Right ventricle myocardium superior (tissue), 1 donor: ENCODE data around the gene MOSPD3. TPM values are rescaled to one million over a fixed set of nuclear protein-coding genes. Genes with fewer than 3 reads are reported as not detected.
A peak's percentile ranks its signal among the peaks of the same experiment; 100 is the strongest.

Source experiments
- ATAC-seq: fragments of 200-7000 bp; cut with Tn5 transposase; one replicate; pipeline ENCODE4 v1.9.1; 2020; ENCODE audit warnings: mild to moderate bottlenecking; ENCODE audit not compliant: poor library complexity
- DNase-seq: peaks from one replicate; pipeline ENCODE4 v3.0.0-alpha.2; 2020
- intact Hi-C: fragments of 100-400 bp; cut with DNase I; formaldehyde crosslinking; loops from one replicate; pipeline ENCODE4 v1.11.2; 2022
- total RNA-seq: library from RNA; stranded (reverse); fragmentation: NEBNext Ultra II Directional; extraction: Animal tissue kit (Norgen Biotek cat#: 25700); gene quantifications from one replicate; pipeline ENCODE4 v1.2.1, GENCODE V29; 2021
- donor health status: DM: no; HTN: yes; CAD: no; lungs with severe emphysema.

MOSPD3 gene
- total RNA-seq, 1 donor from 2014 or later, result 9.3 TPM

DNA sequence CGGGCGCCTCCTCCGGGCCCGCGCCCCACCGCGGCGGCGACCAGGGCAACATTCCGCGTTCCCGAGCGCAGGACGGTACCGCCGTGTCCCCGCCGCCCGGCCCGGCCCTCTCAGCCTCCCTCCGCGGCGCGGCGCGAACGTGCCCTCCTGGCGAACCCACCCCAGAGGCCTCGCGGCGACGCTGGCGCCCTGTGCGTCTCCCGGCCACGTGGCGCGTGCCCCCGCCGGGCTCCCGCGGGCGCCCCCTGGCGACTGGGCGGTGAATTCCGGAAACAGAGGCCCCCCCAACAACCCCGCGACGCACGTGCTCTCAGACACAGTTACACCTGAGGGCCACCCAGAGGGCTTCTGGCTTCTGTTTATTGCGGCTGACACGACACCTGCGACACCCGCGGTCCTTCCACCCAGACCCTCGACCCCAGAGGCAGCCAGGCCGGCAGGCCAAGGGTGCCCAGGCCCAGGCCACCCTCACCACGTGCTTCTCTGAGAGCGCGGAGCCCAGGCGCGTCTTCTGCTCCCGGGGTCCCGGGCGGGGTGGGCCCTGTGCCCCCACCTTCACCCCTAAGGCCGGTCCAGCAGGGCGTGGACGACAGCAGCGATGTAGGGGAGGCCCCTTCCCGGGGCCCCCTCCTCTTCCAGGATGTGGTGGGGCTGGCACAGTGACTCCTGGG lies 38.5 kb upstream of the MOSPD3 start, which contains the start of gene SAP25:
Gene SAP25 (minus strand): TSS at position 210 of the 671 bp plus-strand sequence. CDS start 158 bp downstream, at position 52.
- no peak for ATAC-seq
- intact Hi-C loops, result no loop called here
- DNase-seq, result no peak

DNA sequence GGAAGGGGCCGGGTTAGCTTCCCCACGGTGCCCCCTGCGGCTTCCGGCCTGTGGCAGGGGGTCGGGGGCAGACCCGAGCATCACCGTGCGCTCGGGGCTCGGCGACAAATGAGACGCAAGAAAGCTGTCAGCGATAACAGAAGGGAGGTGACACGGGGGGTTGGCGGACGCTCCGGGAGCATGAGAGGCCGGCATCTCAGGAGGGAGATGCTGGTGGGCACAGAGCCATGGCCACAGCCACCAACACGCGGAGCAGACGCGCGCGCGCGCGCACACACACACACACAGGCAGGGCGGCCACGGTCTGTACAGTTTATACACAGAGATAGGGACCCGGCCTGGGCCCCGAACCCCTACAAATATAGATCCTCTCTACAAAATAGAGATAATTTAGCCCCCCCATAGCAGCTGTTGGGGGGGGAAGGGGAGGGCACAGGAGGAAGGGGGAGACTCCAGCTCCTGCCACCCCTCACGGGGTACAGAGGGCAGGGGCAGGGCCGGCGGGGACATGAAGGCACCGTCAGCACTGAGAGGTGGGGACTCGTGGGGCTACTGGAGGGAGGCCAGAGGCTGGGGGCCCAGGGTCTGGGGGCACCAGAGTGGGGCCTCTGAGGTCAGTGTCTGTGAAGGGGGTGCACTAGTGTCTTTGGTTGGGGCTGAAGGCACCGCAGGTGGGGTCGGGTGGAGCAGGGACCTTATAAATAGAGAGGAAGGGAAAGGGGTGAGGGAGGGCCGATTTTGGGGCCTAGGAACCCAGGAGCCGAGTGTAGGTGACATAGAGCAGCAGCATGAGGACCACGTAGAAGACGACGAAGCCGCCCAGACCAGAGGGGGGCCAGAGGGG lies 37.8 kb upstream of the MOSPD3 start:
- DNase-seq (peak; percentile 42), ATAC-seq (no peak)
- intact Hi-C loops, result no loop called here

- DNase-seq (peak; percentile 35), ATAC-seq (no peak)
- intact Hi-C loops, result no loop called here
Measured at GRCh38 chr7:100575206-100575631, 37.1 kb upstream of the MOSPD3 start.

DNA sequence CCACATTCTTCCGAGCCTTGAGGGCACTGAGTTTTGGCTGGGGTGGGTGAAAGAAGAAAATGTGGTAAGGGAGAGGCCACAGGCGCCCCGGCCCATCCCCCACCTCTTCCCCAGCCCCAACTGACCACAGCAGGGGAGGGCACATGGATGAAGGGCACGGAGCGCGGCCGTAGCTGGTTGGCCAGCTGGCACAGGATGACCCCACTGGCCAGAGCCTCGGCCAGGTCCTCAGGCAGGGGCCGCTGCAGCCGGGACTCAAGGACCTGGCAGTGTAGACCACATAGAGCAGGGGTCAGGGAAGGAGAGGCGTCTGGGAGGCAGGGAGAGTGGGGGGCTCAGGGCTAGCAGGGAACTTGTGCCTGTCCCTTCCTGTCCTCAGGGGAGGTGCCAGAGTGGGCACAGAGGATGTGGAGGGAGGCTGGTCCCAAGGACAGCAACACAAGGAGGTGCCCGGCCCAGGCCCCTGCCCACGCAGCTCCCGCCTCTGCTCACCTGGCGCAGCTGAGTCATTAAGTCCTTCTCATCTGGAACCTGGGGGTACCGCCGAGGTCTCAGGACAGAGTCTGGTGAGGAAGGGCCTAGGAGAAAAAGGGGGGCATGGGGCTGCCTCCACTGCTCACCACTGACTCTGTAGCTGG lies 36.5 kb upstream of the MOSPD3 start:
- intact Hi-C loops, result no loop called here
- DNase-seq, result peak; percentile 31
- ATAC-seq, result no peak

DNA sequence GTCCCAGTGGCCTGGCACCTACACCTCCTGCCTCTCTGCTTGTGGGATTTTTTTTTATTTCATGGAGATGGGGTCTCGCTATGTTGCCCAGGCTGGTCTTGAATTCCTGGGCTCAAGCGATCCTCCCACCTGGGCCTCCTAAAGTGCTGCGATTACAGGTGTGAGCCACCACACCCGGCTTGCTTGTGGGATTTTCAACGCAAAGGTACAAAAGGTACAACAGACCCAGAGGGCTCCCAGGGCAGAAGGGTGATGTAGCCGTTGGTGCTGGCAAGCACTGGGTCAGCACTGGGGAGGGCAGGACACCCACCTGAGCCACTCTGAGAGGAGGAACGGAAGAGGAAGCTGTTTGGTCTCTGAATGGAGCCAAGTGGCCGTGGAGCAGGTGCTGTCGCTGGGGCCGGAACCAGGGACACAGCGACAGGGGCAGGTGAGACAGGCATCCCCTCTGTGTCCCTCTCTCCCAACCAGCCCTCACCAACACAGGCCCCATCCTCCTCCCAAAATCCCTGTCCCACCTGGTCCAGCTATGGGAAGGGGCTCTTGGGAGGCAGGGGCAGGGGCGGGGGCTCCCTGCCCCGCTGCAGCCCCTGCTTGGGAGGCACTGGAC lies 35.9 kb upstream of the MOSPD3 start:
- no peak for ATAC-seq
- no peak for DNase-seq
- intact Hi-C loops, result no loop called here

DNA sequence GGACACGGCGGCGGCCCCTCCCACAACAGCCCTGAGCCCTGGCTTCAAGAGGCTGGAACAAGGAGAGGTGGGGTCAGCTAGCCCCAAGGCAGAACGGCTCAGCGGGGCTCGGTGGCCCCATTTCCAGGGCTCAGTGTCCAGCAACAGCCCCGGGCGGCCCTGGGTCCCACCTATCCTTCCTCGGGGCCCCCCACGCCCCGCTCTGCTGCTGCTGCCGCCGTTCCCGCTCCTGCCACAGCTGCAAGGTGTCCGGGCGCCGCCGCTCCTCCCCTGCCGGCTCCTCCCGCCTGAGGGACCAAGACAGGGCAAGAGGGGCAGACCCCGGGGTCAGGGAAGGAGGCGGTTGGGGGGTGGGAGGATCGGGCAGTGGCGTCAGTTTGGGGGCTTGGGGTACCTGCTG lies 35.2 kb upstream of the MOSPD3 start:
- DNase-seq, result peak; percentile 35
- intact Hi-C loops, result no loop called here
- no peak for ATAC-seq

- DNase-seq (peak; percentile 35), ATAC-seq (no peak)
- intact Hi-C loops, result no loop called here
Measured at GRCh38 chr7:100577507-100577906, 34.8 kb upstream of the MOSPD3 start.

- intact Hi-C loops, result no loop called here
- ATAC-seq (no peak), DNase-seq (peak; percentile 33)
Measured at GRCh38 chr7:100578246-100579183, 33.8 kb upstream of the MOSPD3 start.

DNA sequence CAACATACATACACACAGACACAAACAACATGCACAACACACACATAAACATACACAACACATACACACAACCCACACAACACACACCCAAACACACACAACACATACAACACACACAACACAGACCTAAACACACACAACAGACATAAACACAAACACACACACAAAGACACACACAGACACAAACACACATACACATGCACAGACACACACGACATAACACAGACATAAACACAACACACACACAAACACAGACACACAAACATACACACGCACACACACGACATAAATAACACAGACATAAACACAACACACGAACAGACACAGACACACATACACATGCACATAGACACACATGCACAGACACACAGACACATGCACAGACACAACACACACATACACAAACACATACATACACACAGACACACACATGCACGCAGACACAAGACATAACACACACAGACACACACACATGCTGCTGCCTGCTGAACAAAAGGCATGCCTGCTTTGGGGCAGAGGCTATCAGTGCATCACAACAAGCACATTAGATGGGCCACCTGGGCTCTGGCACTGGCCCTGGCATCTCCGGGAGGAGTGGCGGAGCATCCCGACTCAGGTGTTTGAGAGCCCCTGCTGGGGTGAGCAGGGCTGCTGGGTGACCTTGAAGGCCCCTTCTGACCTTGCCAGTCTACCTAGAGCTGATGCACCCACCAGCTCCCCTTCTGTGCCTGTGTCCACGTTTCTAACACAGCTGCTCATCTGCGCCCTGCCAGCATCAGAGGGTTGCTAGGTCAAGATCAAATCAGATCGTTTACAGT lies 31.7 kb upstream of the MOSPD3 start:
- ATAC-seq (no peak), DNase-seq (no peak)
- intact Hi-C loops, result no loop called here

- intact Hi-C loops, result no loop called here
- ATAC-seq, result no peak
- no peak for DNase-seq
Measured at GRCh38 chr7:100582041-100582579, 30.2 kb upstream of the MOSPD3 start.

DNA sequence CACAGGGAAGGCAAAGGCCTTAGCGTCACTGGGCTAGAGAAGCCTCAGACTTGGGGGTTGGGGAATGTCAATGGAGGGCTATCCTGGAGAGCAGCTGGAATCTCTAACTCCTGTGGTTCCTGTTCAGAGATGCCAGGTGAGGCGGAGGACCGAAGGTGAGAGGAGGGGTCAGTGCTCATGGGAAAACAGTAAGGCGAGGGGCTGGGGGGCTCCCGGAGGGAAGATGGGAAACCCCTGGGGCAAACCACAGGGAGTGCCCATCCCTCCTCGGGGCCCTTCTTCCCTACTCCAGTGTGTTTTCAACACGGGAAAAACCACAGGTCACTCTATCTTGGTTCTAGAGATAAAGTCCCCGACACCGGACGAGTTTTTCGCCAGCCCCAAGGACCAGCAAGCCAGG lies 29.7 kb upstream of the MOSPD3 start:
- no peak for DNase-seq
- intact Hi-C loops, result no loop called here
- ATAC-seq, result no peak

DNA sequence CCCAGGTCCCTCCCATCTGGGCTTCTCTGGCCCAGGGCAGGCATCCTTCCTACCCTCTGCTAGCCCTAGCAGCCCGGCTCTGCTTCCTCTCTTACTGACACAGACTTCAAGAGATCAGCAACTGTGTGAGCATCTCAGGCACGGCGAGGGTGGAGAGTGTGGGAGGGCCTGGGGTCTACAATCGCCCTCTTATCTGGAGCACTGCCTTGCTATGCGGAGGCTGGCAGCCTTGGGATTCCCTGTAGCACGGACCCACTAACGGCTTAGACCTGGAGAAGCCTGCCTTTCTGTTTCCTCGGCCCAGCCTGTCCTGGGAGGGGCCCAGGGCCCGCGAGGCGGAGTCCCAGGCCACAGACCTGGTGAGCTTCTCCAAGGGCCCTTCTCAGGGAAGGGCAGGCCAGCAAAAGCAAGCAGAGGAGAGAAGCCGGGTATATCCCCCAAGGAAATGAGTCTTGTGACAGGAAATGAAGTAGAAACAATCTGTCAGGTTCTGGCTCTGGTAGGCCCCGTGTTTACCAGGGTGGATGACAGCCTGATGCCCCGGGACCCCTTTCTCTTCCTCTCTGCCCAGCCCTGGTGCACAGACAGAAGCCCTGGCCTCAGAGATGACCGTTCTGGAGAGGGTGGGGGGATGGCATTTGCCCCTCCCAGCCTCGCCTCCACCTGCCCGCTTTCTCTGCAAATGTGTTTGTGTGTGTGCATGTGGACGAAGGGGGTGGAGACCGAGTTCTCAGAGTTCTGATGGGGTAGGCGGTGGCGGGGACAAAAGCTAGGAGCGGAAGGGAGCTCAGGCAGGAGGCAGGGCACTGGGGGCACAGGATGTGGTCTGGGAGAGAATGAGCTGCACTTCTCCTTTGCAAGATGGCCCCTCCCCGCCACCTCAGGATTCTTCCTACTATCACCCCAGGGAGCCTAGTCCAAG lies 28.9 kb upstream of the MOSPD3 start:
- peak; percentile 80 for DNase-seq
- ATAC-seq, result no peak
- intact Hi-C loops, result no loop called here

DNA sequence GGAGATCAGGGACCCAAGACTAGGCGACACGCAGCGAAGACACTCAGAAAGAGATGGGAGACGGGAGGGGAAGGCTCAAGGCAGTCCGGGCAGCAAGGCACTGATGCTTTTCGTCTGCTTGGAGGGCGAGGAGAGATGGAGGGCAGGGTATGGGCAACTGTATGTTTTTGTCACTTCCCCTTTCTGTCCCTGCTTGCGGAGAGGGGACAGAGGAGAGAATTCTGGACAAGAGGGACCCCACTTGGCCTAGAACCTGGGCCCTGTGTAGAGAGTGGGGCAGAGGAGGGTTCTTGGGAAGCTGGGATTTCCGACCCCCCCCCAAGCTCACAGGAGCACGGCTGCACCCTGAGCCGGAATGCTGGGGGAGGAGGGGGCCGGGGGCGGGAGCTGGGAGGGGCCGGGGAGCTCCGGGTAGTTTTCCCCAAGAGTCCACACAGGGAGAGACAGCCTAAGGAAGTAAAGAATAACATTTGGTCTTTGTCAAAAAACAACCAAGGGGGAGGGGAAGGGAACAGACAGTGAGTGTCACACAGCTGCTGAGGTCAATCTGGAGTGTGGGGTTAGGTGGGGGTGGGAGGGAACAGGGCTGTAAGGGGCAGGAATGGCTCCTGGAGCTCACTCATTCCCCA lies 28.2 kb upstream of the MOSPD3 start:
- intact Hi-C loops, result no loop called here
- DNase-seq, result no peak

GRCh38 chr7:100584683-100585510 lies 27.4 kb upstream of the MOSPD3 start:
- intact Hi-C loops, result no loop called here
- peak; percentile 0 for ATAC-seq
- DNase-seq, result peak; percentile 56

More for the DNA sequence above, 28.2 kb upstream of the MOSPD3 start:
- ATAC-seq, result no peak
